ENCODE results near the gene PATJ. TPM values are rescaled to one million over a fixed set of nuclear protein-coding genes. Genes with fewer than 3 reads are reported as not detected.
A peak's percentile ranks its signal among the peaks of the same experiment; 100 is the strongest.

Gene PATJ
- total and polyA plus RNA-seq, 2 experiments from 2014 or later: 20.0 to 44.8 TPM

DNA sequence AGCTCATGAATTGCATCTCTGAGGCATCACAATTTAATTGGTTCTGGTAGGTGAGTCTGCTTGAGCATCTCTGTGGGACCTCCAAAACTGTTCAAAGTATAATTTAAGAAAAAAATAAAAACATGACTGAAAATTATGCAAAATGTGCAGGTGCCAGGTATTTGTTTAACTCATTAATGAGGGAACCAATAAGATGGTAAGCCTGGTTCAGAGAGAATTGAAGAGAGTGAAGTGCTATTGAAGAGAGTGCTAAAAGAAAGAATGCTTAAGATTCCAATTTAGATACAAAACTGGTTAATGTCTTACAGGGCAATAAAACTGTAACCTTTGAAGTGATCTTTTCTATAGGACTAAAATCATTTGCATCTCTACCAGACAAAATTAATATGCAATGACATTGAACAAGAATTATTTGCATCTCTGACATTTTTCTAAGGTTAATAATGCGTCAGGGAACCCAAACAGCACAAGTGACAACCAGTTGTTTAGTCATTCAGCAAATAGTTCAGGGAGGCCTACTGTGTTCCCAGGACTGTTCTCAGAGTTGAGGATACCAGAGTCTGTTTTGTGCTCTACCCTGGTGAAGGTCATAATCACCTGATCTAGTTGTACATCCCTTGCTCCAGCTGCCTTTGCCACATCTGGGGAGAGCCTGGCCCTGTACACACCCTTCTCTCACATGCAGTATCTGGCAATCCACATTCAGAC, 183.5 kb downstream of the PATJ start:
- no peaks in the 10 kb centered on the region for H3K27me3 ChIP-seq
- no peaks in the 10 kb centered on the region for H3K36me3 ChIP-seq (replicated peaks; ENCODE audit: insufficient read depth, low read depth)
- H3K27ac ChIP-seq: peak overlapping the region; percentile 67
- H3K4me2 ChIP-seq: no peak overlapping the region
- H3K79me2 ChIP-seq: no peaks in the 10 kb centered on the region
- H3K4me3 ChIP-seq: no peak overlapping the region
- H3K4me1 ChIP-seq (ENCODE audit: insufficient read depth): peaks cover 16% of the 10 kb centered on the region
- no peaks in the 10 kb centered on the region for H3K9me3 ChIP-seq (ENCODE audit: low read depth)
- no peaks in the 10 kb centered on the region for H4K20me1 ChIP-seq (ENCODE audit: insufficient read depth, poor library complexity, severe bottlenecking)
- H3K9me2 ChIP-seq (replicated peaks; ENCODE audit: insufficient read depth): no peaks in the 10 kb centered on the region
- no peak overlapping the region for H2AFZ ChIP-seq
- TF ChIP-seq EZH2phosphoT487 (IDR thresholded peaks at IDR 0.05; ENCODE audit: low read depth, severe bottlenecking, unreplicated experiment) (no peak), EZH2 (IDR thresholded peaks at IDR 0.05; ENCODE audit: borderline replicate concordance) (no peak)
- TF ChIP-seq, protein P1, sequence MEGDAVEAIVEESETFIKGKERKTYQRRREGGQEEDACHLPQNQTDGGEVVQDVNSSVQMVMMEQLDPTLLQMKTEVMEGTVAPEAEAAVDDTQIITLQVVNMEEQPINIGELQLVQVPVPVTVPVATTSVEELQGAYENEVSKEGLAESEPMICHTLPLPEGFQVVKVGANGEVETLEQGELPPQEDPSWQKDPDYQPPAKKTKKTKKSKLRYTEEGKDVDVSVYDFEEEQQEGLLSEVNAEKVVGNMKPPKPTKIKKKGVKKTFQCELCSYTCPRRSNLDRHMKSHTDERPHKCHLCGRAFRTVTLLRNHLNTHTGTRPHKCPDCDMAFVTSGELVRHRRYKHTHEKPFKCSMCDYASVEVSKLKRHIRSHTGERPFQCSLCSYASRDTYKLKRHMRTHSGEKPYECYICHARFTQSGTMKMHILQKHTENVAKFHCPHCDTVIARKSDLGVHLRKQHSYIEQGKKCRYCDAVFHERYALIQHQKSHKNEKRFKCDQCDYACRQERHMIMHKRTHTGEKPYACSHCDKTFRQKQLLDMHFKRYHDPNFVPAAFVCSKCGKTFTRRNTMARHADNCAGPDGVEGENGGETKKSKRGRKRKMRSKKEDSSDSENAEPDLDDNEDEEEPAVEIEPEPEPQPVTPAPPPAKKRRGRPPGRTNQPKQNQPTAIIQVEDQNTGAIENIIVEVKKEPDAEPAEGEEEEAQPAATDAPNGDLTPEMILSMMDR (IDR thresholded peaks at IDR 0.05; ENCODE audit: poor library complexity): no peak
- peak; percentile 12 for DNase-seq (ENCODE audit: low spot score)
- 85% methylated on average over 1 of the region's 1 CpG for WGBS (ENCODE audit: low lambda C conversion rate, missing lambda C conversion rate)

DNA sequence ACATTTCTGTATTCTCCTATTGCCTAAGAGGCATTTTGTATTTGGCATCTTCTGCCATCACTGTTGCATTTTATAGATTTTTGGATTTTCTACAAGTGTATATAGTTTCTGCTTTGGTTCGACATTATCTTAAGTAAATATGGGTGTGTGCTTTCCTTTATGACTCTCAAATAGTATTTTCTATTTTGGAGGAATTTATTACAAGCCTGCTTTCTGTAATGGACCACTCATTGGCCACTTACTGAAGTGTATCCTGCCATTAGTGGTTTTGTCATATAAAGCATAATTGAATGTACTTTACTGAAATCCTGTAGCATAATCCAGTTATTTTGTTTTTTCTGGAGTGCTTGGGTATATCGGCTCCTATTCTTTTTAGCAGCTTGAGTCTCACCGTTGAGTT, 184.3 kb downstream of the PATJ start:
- DNase-seq (ENCODE audit: low spot score): no peak
- H3K27ac ChIP-seq: peak overlapping the region; percentile 67
- WGBS (ENCODE audit: low lambda C conversion rate, missing lambda C conversion rate): 53% methylated on average over 3 of the region's 3 CpGs
- no peak overlapping the region for H3K4me3 ChIP-seq
- no peaks in the 10 kb centered on the region for H3K36me3 ChIP-seq (replicated peaks; ENCODE audit: insufficient read depth, low read depth)
- no peak overlapping the region for H2AFZ ChIP-seq
- H3K27me3 ChIP-seq: no peaks in the 10 kb centered on the region
- no peaks in the 10 kb centered on the region for H3K79me2 ChIP-seq
- TF ChIP-seq EZH2phosphoT487 (IDR thresholded peaks at IDR 0.05; ENCODE audit: low read depth, severe bottlenecking, unreplicated experiment) (no peak), EZH2 (IDR thresholded peaks at IDR 0.05; ENCODE audit: borderline replicate concordance) (no peak)
- TF ChIP-seq, protein P1 (IDR thresholded peaks at IDR 0.05; ENCODE audit: poor library complexity): no peak
- H3K4me2 ChIP-seq: peak overlapping the region; percentile 13
- no peaks in the 10 kb centered on the region for H3K9me3 ChIP-seq (ENCODE audit: low read depth)
- no peaks in the 10 kb centered on the region for H3K9me2 ChIP-seq (replicated peaks; ENCODE audit: insufficient read depth)
- H3K4me1 ChIP-seq (ENCODE audit: insufficient read depth): peaks cover 16% of the 10 kb centered on the region
- no peaks in the 10 kb centered on the region for H4K20me1 ChIP-seq (ENCODE audit: insufficient read depth, poor library complexity, severe bottlenecking)

DNA sequence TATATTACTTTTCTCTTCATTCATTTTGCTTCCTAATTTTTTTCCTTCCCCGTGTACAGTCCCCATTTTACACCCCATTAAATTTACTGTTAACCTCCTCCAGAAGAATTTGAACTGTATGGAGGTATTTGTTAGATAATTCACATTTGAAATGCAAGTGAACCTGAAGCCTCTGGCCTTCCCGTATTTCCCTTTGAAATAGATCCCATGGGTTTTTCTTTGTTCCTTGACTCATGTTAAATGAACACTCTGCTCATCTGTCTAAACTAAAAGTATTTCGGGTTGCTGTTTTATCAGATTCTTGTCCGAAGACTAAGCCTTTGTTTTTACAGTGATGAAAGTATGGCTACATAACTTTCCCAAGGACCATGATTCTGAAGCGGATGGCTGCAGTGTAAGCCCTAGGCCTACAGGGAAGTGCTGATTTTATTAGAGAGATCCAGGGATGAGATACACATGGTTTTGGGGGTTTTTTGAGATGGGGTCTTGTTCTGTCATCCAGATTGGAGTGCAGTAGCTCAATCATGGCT, 187.9 kb downstream of the PATJ start:
- Histone ChIP-seq H3K27ac (no peak overlapping the region), H3K9me3 (ENCODE audit: low read depth) (no peaks in the 10 kb centered on the region), H3K9me2 (replicated peaks; ENCODE audit: insufficient read depth) (no peaks in the 10 kb centered on the region), H2AFZ (no peak overlapping the region), H3K36me3 (replicated peaks; ENCODE audit: insufficient read depth, low read depth) (no peaks in the 10 kb centered on the region), H3K27me3 (no peaks in the 10 kb centered on the region), H3K79me2 (no peaks in the 10 kb centered on the region), H3K4me3 (no peak overlapping the region), H3K4me1 (ENCODE audit: insufficient read depth) (peaks cover 16% of the 10 kb centered on the region), H3K4me2 (no peak overlapping the region), H4K20me1 (ENCODE audit: insufficient read depth, poor library complexity, severe bottlenecking) (no peaks in the 10 kb centered on the region)
- 65% methylated on average over 5 of the region's 5 CpGs for WGBS (ENCODE audit: low lambda C conversion rate, missing lambda C conversion rate)
- no peak for DNase-seq (ENCODE audit: low spot score)
- TF ChIP-seq, protein P1 (IDR thresholded peaks at IDR 0.05; ENCODE audit: poor library complexity): no peak
- TF ChIP-seq EZH2phosphoT487 (IDR thresholded peaks at IDR 0.05; ENCODE audit: low read depth, severe bottlenecking, unreplicated experiment) (no peak), EZH2 (IDR thresholded peaks at IDR 0.05; ENCODE audit: borderline replicate concordance) (no peak)

Measured in hepatocyte (in vitro differentiated cells).